Stimulated activated CD4-positive, alpha-beta T cell treated with anti-CD3 and anti-CD28 coated beads, Interleukin-15, amount 100 ng/mL, for 48 hours (primary cell): ENCODE data around the gene MGAT5.

Source experiments
- DNase-seq, 2 donors: peaks; one replicate each; pipeline ENCODE4 v3.0.0-alpha.2; 2020; ENCODE audit warnings: low read depth in 2 of 2

Gene MGAT5

DNA sequence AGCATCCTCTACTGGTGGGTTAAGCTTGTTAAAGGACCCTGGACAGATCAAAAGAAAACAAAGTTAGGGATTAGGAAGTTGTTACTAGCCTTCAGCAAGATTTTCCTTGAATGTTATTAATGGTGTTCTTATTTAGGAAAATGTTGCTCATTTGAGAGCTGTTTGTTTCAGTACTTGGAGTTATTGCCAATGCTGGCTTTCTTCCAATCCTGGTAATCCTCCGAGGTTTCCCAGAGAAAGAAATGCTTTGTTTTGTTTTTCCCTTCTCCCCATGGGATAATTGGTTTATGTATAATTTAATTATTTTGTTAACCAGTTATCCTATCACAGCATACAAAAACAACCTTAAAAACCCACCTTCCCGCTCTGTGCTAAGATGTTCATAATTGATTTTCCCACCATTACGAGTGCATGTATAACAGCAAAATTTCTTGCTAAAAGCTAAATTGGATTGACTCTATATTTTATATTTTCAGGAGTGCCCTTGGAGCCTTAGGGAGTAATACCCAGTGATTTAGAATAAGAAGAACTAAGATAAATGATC lies 79.8 kb downstream of the MGAT5 start:
- DNase-seq: no peak

DNA sequence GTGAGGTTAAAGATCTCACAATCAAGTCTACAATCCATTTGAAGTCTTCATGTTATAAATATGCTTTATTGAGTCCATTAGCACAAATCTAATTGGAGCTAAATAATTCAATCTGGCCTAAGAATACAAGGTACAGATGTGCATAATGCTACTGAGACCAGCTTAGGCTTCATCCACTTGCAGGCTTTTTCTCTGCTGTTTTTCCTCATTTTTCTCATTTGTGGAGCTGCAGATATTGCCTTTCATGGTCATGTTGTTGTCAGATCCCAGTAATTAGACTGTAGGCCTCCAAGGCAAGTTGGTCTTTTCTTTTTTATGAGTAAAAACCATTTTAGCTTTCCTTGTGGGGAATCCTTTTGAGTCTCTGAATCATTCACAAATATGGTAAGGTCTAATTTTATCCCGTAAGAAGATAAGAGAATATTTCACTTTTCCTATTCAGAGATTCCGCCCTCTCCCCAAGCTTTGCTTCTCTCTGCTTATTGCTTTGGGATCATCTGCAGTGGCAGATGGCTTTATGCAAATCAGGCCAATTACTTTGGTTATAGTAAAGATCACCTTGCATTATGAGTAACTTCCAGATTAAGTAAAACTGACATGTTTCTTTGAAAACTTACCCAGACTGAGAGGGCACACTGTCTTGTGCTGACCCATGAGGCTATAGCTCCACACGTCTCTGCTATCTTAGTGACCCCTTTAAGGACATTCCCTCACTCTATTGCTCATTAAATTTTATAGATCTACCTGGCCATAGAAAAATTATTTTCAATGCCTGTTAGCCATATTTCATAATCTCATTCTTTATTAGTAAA lies 80.9 kb downstream of the MGAT5 start:
- DNase-seq: no peak

DNA sequence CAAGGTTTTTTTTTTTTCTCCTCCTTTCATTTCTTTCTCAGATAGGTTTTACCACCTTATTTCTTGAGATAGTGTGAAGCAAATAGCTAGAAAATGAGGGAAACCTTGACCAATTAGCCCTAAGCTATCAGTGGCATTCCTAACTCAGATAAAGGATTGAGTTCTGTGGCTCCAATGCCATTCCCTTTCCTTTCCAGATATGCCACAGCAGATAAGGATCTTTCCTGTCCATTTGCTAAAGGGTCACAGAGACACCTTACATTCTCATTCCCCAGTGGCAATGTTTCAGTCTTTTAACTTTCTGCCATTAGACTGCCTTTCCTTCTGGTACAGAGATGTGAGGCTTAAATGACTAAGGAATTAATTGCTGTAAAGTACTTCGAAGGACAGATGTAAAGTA lies 81.7 kb downstream of the MGAT5 start:
- DNase-seq: no peak

DNA sequence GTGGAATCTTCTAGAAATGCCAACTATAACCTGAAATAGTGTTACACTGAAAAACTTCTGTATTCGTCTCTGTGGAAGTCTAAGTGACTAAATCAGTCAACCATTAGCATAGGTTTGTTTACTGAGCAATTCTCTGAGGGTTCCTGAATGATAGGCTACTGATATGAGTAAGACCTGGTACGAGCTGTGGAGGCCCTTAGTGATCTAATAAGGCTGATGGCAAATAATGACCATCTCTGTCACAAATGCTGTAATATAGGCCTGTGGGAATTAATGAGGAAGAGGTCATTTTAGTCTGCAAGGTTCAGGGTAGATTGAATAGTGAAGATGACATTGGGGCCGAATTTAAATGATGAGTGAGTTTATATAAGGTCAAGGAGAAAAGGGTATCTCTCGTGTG lies 82.5 kb downstream of the MGAT5 start:
- DNase-seq: no peak

DNA sequence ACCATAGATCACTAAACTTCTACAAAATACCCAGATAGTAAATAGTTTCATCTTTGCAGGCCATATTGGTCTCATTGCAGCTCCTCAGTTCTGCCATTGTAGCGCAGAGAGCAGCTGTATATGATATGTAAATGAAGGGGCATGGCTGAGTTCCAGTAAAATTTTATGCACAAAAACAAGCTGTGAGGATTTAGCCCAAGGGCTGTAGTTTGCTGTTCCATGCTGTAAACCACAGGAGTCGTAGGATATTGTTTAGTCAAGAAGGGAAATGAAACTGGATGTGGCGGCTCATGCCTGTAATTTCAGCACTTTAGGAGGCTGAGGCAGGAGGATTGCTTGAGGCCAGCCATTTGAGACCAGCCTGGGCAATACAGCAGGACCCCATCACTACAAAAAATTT lies 83.0 kb downstream of the MGAT5 start:
- DNase-seq: no peak

DNA sequence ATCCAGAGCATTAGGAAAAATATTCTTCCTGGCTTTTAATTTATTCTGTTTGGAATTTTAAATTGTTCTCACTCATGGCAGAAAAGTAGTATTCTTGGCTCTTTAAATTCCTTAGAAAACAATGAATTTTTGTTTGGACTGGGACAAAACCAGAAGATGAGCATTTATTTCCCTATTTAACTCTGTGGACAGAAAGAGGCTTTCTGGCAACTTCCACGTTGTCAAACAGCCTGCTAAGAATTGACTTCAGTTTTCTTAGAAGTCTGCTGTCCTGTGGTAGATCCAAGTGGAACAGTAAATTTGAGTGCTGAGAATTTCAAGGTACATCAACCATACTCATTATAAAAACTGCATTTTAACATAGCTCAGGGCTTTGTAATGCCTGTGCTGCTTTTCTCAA lies 83.8 kb downstream of the MGAT5 start:
- DNase-seq: no peak

DNA sequence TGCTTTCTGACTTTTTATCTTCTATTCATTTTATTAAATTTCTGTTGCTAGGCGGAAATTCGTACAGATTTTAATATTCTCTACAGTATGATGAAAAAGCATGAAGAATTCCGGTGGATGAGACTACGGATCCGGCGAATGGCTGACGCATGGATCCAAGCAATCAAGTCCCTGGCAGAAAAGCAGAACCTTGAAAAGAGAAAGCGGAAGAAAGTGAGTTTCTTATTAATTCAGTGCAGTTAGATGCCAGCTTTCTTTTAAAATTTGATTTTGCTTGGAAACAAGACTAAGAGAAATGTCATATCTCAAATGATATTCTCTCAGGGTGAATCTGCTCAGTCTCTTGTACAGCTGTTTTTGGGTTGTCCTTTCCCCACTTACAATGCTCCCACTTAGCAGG lies 84.3 kb downstream of the MGAT5 start:
- no peak for DNase-seq

DNA sequence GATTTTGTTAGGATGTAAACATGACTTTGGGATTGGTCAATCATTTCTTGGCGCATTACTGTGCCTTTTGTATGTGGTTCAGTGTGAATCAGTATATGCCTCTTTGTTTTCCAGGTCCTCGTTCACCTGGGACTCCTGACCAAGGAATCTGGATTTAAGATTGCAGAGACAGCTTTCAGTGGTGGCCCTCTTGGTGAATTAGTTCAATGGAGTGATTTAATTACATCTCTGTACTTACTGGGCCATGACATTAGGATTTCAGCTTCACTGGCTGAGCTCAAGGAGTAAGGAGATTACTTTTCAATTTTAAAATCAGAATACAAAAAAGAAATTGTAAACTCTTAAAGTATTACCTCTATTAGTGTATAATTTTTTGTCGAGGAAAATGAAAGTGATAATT lies 87.6 kb downstream of the MGAT5 start:
- DNase-seq: no peak

DNA sequence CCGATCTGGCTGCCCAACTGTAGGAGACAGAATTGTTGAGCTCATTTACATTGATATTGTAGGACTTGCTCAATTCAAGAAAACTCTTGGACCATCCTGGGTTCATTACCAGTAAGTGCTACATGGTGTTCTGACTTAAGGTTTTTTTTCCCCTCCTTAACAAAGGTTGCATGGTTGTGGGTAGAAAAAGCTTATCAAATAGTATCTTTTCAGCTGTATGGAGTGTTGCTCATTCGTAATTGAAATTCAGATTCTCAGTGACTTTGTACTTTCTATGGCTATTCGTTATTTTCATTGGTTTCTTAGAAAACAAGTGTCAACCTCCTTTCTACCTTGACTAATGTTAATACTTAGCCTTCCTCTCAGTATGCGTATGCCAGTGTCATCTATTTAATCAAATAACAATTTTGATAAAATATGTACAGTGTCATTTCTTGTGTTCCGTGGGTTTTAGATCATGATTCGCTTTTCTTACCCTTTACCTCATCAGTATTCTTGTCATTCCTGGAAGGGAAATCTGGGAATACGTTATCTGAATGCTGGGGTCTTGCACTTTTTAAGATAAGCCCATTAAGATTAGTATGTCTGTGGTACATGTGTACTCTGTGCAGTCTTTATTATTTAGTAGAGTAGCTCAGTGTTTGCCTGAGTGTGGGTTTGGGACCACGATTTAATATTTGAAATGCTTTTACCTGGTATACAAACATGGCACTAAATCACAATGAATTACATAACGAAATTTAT lies 91.3 kb downstream of the MGAT5 start:
- no peak for DNase-seq

DNA sequence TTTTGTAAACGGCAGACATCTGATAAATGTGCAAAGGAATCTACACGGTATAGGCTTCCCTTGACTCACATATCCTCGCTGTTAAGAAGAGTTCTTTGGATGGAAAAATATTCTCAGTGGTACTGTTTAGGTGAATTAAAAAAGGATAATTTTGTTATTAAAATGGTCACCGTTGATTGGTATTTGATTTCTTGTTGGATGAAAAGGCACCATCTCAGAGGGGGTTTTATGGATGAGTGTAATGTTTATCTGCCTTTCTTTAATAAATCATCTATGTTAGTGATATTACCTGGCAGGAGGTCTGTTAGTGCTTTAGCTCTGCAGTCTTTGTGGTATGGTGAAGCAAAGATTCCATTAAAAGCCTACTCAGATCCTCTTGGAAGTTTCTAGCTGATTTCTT lies 92.3 kb downstream of the MGAT5 start:
- no peak for DNase-seq

DNA sequence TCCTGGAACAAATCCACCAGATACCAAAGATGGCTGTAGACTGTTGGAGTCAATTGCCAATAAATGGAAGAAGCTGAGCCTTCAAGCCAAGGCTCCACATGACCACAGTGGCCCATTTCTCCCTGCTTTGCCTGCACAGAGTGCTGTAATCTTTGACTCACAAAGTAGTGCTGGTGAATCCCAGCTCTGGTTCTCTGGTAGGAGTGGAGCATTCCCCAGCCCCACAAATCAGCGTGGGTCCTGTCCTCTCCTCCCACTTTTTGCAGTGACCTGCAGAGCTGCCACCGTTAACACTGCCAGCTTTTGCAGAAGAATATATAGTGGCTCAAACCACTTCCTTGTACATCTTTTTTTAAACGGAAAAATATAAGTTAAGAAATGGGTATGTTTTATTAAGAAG lies 93.9 kb downstream of the MGAT5 start:
- DNase-seq: no peak

DNA sequence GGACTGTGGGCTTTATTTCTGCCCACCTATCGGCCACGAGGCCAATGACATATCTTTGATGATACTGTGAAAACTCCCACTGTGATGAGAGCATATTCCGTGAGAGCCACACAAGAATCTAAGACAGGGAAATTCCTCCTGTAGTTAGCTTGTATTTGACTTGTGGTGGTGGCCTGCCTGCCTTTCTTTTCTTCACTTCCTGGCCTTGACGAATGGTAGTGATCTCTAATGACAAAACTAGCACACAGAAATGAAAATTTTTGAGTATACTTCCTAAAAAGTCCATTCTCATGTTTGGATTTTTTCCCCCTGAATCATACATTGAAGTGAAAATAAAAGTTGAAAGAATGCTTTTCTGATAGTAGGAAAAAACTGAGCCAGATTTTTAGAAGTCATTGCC lies 94.4 kb downstream of the MGAT5 start:
- no peak for DNase-seq

DNA sequence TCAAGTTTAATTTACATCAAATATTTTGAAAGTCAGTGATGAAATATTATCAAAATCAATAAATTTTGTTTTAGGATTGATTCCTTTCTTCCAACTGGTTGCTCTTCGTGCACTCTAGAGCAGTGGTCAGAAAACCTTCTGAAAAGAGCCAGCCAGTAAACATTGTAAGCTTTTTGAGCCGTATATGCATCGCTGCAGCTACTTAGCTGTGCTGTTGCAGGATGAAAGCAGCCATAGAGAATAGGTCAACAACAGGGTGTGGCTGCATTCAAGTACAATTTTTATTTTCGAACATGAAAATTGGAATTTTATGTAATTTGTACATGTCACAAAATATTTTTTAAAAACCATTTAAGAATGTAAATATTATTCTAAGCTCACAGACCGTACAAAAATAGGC lies 94.9 kb downstream of the MGAT5 start:
- DNase-seq: no peak

DNA sequence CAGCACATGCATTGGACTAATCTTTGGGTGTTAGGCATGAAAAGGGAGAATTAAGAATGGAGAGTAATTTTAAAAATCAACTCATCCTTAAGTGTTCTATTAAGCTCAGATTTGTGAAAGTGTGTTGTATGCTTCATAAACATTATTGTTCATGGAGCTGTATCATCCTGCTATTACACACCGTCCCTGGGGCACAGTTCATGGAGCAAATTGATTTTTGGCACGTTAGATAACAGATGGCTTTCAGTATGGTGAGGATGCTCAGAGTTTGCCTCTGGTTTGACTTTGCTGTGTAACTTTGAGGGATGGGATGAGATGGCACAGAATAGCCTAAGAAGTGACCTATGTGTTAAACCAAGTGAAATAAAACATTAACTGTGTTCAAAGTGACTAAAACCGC lies 97.1 kb downstream of the MGAT5 start:
- no peak for DNase-seq

DNA sequence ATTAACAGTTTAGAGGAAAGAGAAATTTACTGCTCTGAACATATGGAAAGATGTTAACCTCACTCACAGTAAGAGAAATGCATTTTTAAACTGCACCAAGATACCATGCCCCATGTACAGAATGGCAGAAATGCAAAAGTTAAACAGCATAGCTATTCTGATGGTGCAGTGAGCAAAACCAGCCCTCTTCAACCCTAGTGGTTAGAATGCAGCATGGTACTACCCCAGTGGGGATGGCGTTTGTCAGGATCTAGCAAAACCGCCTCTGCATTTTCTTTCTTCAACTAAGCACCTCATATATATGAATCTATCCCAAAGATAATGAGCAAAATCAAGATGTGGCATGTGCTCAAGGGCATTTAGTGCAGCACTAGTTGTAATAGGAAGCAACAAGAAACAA lies 98.0 kb downstream of the MGAT5 start:
- no peak for DNase-seq

DNA sequence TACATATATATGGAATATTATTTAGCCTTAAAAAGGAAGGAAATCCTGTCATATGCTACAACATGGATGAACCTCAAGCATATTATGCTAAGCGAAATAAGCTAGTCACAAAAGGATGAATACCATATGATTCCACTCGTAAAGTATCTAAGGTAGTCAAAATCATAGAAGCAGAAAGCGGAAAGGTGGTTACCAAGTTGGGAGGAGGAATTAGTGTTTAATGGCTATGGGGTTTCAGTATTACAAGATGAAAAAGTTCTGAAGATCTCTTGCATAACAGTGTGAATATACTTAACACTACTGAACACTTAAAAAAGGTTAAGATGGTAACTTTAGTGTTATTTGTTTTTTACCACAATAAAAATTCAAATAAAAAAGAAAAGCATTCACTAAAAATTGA lies 99.0 kb downstream of the MGAT5 start:
- no peak for DNase-seq

DNA sequence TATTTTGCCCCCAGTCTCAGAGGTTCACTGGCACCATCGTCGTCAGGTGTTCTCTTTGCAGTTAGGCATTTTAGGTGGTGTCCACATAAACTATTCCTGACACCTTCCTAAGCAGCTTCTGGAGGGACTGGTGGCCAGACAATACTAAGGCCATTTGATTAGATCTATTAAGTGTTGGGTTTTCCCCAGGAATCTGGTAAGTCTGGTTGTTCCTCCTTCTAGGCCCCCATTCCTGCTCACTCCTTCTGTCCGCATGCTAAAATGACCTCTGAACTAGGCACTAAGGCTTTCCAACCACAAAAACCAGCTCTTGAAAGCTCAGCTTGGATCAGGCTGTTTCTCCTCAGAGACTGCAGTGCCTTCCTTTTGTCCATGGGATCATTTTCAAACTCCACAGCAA lies 100.7 kb downstream of the MGAT5 start:
- DNase-seq: no peak

DNA sequence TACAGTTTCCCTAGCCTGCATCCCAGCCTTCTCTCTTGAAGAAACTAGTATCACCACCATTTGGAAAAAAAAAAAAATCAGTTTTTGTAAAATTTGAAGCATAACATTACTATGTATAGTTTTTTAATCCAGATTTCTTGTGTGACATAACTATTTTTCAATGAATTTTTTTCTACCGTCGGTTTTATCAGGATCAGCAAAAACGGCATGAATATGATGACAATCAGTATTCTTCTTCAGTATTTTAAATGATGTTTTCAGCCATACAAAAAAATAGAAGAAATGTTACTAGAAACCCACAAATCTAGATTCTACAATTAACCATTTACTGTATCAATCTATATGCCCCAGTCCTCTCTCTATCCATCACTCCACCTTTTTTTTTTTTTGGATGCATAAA lies 103.9 kb downstream of the MGAT5 start:
- no peak for DNase-seq

DNA sequence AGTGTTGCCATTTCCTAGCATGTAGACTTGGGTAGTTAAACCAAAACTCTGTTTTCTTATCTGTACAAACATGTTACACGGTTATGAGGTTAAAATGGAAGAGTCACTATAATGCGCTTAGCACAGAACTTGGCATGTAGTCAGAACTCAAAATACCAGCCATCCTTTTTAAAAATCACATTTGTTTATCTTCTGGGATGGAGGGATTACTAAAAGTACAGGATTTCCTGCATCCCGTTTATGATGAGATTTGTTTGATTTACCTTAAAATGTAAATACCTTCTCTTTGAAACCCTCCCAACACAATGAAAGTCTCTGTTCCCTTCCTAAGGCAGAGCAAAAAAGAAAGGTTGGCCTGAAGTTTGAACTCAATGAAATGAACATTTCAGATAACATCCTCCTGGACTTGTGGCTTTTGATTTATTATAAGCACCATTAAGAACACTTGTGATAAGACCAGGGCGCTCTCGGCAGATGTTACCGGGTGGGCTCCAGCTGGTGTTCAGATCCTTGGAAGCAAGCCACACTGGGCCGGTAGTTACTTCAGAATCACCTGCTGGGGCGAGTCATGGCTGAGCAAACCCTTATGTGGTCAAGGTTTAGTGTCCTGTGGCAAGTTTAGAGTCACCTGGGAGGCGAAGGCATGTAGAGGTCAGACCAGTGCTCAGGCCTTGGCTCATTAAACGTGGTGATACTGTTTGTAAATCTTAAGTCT lies 105.7 kb downstream of the MGAT5 start:
- no peak for DNase-seq

DNA sequence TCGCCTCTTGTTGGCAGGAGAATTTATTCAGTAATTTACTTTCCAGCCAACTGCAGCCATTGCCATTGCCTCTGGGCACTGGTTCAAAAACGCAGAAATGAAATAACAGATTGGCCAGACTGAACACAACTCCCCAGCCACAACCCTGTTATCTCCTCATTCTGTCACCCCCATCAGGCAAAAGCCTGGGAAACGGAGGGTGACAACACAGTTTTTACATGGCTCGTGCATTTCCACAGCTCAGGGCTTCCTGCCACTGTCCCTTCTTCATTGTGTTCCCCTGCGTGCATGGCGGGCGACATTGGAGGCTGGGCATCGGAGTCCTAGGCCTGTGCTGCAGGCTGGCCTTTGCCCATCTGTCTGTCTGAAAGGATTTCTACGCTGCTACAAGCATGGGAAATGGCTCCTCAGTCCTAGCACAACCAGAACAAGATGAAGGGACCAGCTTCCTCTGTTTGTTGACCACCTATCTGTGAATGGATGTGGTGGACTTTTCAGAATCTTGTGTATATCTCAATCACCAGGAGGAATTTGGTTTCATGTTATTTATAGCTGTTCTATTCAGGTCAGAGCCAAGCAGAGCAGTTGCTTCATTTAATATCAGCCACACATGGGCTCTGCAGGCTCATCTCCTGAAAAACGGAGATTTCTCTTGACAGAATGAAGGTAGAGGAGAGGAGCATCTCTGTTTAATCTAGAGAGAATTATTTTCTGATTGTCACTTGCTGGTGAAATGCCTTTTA lies 107.0 kb downstream of the MGAT5 start:
- DNase-seq: no peak

DNA sequence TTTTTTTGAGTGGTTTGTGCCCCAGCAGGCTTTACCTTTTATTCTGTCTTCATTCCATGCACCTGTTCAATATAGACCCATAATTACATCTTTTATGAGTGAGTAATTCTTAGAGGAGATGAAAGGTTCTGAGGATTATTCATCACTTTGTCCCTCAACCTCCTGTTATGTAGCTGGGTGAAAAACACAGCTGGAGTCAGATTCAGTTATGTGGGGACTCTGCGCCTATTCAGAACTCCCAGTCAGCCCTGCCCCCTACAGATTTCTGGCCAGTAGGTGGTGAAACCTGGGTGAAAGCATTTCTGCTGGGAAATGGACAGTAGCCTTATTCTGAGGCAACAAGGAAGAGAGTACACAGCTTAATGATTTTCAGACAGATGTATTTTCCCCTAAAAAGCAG lies 107.8 kb downstream of the MGAT5 start:
- DNase-seq: no peak

DNA sequence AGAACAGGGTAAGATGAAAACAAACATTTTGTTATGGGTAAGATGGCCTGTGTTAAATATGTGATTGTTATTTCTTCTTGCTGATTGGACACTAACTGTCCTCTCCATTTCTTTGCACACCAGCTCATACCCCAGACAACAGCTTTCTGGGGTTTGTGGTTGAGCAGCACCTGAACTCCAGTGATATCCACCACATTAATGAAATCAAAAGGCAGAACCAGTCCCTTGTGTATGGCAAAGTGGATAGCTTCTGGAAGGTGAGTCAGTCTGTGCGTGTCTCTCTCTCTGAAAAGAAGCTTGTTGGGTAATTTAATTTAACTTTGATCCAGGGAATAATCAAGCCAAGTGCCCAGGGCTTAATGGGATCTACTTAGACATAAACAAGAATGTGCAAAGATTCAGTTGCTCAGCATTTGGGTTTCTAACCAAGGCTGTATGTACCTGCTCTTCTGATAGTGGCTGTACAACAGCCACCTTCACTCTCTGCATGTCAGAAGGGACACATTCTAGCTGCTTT lies 108.3 kb downstream of the MGAT5 start:
- no peak for DNase-seq
